Endodermal cell (in vitro differentiated cells): Measurements from ENCODE around the gene EFEMP1. TPM values are rescaled to one million over a fixed set of nuclear protein-coding genes. Genes with fewer than 3 reads are reported as not detected.
A peak's percentile ranks its signal among the peaks of the same experiment; 100 is the strongest.

Source experiments
- DNase-seq: peaks from one replicate; pipeline ENCODE4 v3.0.0-alpha.2; 2017
- H3K27ac ChIP-seq: 2 replicates; pipeline ENCODE4 v1.5.1; 2013; ENCODE audit warnings: mild to moderate bottlenecking, low read depth, low read length, moderate library complexity
- H3K27me3 ChIP-seq: 2 replicates; pipeline ENCODE4 v1.6.1; 2013; ENCODE audit warnings: mild to moderate bottlenecking, low read length, moderate library complexity; ENCODE audit not compliant: insufficient read depth, control insufficient read depth, poor library complexity, severe bottlenecking
- H3K36me3 ChIP-seq: 2 replicates; pipeline ENCODE4 v1.7.0; 2013; ENCODE audit warnings: mild to moderate bottlenecking, low read length, moderate library complexity; ENCODE audit not compliant: control insufficient read depth, insufficient read depth
- H3K4me1 ChIP-seq: one replicate; pipeline ENCODE4 v1.7.0; 2013; ENCODE audit warnings: low read length; ENCODE audit not compliant: control insufficient read depth, insufficient read depth
- H3K4me3 ChIP-seq: 2 replicates; pipeline ENCODE4 v1.5.1; 2013; ENCODE audit warnings: mild to moderate bottlenecking, low read length, moderate library complexity
- H3K9ac ChIP-seq: 2 replicates; pipeline ENCODE4 v1.6.1; 2013; ENCODE audit warnings: mild to moderate bottlenecking, low read length, moderate library complexity; ENCODE audit not compliant: poor library complexity, severe bottlenecking; ENCODE audit errors: extremely low read depth
- H3K9me3 ChIP-seq: 2 replicates; pipeline ENCODE4 v1.6.1; 2013; ENCODE audit warnings: mild to moderate bottlenecking, low read length, moderate library complexity; ENCODE audit not compliant: control insufficient read depth
- H3K27ac Mint-ChIP-seq: 2 replicates; pipeline ENCODE4 v1.8.0; 2020; ENCODE audit warnings: mixed read lengths
- H3K27me3 Mint-ChIP-seq: 2 replicates; pipeline ENCODE4 v1.8.0; 2021; ENCODE audit warnings: mild to moderate bottlenecking, mixed read lengths; ENCODE audit not compliant: insufficient read depth
- H3K36me3 Mint-ChIP-seq: 2 replicates; pipeline ENCODE4 v1.8.0; 2020; ENCODE audit warnings: low read depth, mixed read lengths
- H3K4me1 Mint-ChIP-seq: 2 replicates; pipeline ENCODE4 v1.8.0; 2020; ENCODE audit warnings: mixed read lengths
- H3K4me3 Mint-ChIP-seq: 2 replicates; pipeline ENCODE4 v1.8.0; 2020; ENCODE audit warnings: mild to moderate bottlenecking, moderate library complexity, mixed read lengths
- H3K9me3 Mint-ChIP-seq: 2 replicates; pipeline ENCODE4 v1.8.0; 2020; ENCODE audit warnings: mild to moderate bottlenecking, mixed read lengths
- WGBS, 2 experiments: methylation state at CpG; one replicate each; pipeline versions ENCODE4 v1.1.5 to v1.1.7; 2013; ENCODE audit warnings: missing lambda C conversion rate in 2 of 2, mixed read lengths in 1 of 2; ENCODE audit not compliant: insufficient coverage in 1 of 2, insufficient read length in 1 of 2; 5-methylcytosine and 5-hydroxymethylcytosine counted together
- total RNA-seq, 2 donors: library from RNA; stranded (reverse); fragmentation: NEBNext Ultra II Directional in 1 of 2; extraction: Animal tissue kit (Norgen Biotek cat#: 25700) in 1 of 2; gene quantifications; 2 replicates in 1 of 2; 3 replicates in 1 of 2; pipeline ENCODE4 v1.2.1, GENCODE V29; 2021
- TF ChIP-seq, protein P1 (sequence below): fragments of 200-600 bp; sonication (generic); conservative IDR thresholded peaks from 2 replicates; pipeline ENCODE4 v1.5.0; 2021; ENCODE audit warnings: antibody characterized with exemption, mild to moderate bottlenecking

EFEMP1 gene
- total RNA-seq, 2 donors from 2014 or later, result 2.6 to 3.3 TPM

DNA sequence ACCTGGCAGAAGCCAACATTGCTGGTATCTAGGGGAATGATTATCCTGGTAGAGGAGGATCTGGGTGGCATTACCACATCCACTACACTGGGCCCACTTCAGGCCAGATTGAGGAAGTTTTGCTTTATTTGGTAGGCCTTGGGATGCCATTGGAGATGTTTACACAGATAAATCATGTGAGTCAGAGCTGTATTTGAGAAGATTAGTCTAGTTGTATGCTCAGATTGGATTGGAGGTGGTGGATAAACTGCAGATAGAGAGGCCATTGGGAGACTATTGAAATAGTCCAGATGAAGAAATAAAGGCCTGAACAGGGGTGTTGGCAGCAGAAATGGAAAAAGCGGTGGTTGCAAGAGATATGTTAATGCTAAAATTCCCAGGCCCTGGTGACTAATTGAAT is 81.5 kb downstream of the EFEMP1 start:
- H3K27me3 Mint-ChIP-seq, result no peaks in the 10 kb centered on the region
- Histone ChIP-seq H3K27ac (no peak overlapping the region), H3K9me3 (peaks cover 5% of the 10 kb centered on the region), H3K9ac (no peak overlapping the region), H3K27me3 (no peaks in the 10 kb centered on the region), H3K4me3 (no peak overlapping the region), H3K36me3 (no peaks in the 10 kb centered on the region), H3K4me1 (peaks cover 3% of the 10 kb centered on the region)
- peaks cover 8% of the 10 kb centered on the region for H3K9me3 Mint-ChIP-seq
- H3K36me3 Mint-ChIP-seq, result no peaks in the 10 kb centered on the region
- no peak overlapping the region for H3K27ac Mint-ChIP-seq
- TF ChIP-seq, protein P1, sequence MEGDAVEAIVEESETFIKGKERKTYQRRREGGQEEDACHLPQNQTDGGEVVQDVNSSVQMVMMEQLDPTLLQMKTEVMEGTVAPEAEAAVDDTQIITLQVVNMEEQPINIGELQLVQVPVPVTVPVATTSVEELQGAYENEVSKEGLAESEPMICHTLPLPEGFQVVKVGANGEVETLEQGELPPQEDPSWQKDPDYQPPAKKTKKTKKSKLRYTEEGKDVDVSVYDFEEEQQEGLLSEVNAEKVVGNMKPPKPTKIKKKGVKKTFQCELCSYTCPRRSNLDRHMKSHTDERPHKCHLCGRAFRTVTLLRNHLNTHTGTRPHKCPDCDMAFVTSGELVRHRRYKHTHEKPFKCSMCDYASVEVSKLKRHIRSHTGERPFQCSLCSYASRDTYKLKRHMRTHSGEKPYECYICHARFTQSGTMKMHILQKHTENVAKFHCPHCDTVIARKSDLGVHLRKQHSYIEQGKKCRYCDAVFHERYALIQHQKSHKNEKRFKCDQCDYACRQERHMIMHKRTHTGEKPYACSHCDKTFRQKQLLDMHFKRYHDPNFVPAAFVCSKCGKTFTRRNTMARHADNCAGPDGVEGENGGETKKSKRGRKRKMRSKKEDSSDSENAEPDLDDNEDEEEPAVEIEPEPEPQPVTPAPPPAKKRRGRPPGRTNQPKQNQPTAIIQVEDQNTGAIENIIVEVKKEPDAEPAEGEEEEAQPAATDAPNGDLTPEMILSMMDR, result no peak
- 93 to 100% methylated on average over 1 of the region's 1 CpG for WGBS, 2 experiments
- DNase-seq, result no peak
- H3K4me3 Mint-ChIP-seq, result no peak overlapping the region
- peaks cover 14% of the 10 kb centered on the region for H3K4me1 Mint-ChIP-seq

DNA sequence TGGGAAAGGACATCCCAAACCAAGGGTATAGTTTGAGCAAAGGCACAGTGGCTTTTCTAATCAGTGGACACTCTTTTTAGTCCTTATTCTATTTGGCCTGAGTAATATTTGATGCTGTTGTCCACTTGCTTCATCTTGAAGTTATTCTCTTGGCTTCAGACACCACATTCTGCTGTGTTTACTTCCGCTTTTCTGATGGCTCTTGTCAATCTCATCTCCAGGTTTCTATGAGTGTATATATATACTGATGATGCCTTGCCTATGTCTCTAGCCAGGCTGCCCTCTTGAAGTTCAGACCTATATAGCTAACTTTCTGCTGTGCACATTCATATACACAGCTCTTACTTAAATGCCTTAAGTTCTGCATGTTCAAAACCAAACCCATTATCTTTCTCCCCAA is 83.1 kb downstream of the EFEMP1 start:
- H3K9me3 ChIP-seq, result no peaks in the 10 kb centered on the region
- TF ChIP-seq, protein P1, result no peak
- H3K9me3 Mint-ChIP-seq, result peaks cover 16% of the 10 kb centered on the region

DNA sequence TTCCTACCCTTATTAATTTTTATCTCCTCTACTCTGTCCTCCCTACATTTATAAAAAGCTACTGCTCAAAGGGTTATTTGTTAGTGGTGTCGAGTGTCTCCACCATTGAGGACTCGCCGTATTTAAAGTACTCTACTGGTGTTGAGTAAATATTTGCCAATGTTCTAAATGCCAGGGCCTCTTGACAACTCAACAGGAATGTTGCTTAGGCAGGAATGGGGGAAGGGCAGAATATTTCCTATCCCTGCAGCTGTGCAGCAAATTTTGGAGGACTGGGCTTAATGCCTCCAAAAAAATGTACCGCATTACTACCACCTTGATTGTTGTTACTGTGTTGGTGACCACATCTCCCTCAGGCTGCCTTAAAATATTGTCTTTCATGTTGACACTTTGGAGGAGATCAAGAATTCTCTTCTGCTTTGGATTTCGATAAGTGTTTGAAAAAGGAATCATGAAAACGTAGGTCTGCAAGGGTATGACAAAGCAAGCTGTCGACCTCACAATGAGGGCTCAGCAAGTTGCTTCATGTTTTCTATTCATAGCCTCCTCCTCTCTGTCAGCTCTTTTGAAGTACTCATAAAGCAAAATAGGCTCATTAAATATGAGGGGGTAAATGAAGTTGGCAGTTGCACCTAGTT is 84.3 kb downstream of the EFEMP1 start:
- Histone ChIP-seq H3K27me3 (no peaks in the 10 kb centered on the region), H3K9me3 (no peaks in the 10 kb centered on the region), H3K9ac (no peak overlapping the region), H3K4me3 (peak overlapping the region; percentile 70), H3K4me1 (peaks cover 3% of the 10 kb centered on the region), H3K36me3 (no peaks in the 10 kb centered on the region), H3K27ac (peak overlapping the region; percentile 72)
- peak overlapping the region; percentile 1 for H3K27ac Mint-ChIP-seq
- peaks cover 15% of the 10 kb centered on the region for H3K4me1 Mint-ChIP-seq
- no peaks in the 10 kb centered on the region for H3K36me3 Mint-ChIP-seq
- TF ChIP-seq, protein P1, result no peak
- WGBS, 2 experiments, result 39 to 46% methylated on average over 7 of the region's 7 CpGs
- H3K27me3 Mint-ChIP-seq, result no peaks in the 10 kb centered on the region
- H3K9me3 Mint-ChIP-seq, result peaks cover 25% of the 10 kb centered on the region
- peak; percentile 57 for DNase-seq
- no peak overlapping the region for H3K4me3 Mint-ChIP-seq

More for the DNA sequence above, 83.1 kb downstream of the EFEMP1 start:
- no peak overlapping the region for H3K9ac ChIP-seq
- no peak for DNase-seq
- Mint-ChIP-seq H3K27ac (no peak overlapping the region), H3K36me3 (no peaks in the 10 kb centered on the region), H3K4me3 (no peak overlapping the region), H3K4me1 (peaks cover 15% of the 10 kb centered on the region), H3K27me3 (no peaks in the 10 kb centered on the region)
- WGBS, 2 experiments, result 71% methylated on average over 1 of the region's 1 CpG; no CpG with 5 or more reads in 1 of the 2 experiments
- no peak overlapping the region for H3K27ac ChIP-seq
- no peak overlapping the region for H3K4me3 ChIP-seq
- H3K4me1 ChIP-seq, result peaks cover 3% of the 10 kb centered on the region
- H3K36me3 ChIP-seq, result no peaks in the 10 kb centered on the region
- H3K27me3 ChIP-seq, result no peaks in the 10 kb centered on the region
